ENCODE data around the gene LYL1. TPM values are rescaled to one million over a fixed set of nuclear protein-coding genes. Genes with fewer than 3 reads are reported as not detected.

Gene LYL1
- total and polyA plus RNA-seq, 2 experiments from 2014 or later: 0.18 TPM; not detected in 1

DNA sequence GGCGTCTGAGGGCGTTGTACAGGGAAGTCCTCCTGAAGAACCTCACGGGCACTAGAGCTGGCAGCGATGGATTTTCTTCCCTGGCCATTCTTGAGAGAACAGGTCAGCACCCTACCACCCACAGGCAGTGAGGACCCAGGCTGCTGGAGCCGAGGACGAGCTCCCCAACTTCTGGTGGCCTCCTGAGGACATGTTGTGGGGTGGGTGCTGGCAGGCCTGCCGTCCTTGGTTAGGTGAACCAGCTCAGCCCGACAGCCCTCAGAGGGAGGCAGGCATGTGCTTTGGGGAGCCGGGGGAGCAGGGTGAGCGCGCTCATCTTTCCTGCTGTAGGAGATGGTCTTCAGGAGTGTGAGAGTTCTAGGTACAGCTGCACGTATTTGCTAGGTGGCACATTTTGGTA, 15.4 kb downstream of the LYL1 start:
- no peak overlapping the region for H2AFZ ChIP-seq
- H4K20me1 ChIP-seq (ENCODE audit: insufficient read depth): no peaks in the 10 kb centered on the region
- H3K27me3 ChIP-seq (replicated peaks; ENCODE audit: insufficient read depth): no peaks in the 10 kb centered on the region
- peaks cover 15% of the 10 kb centered on the region for H3K36me3 ChIP-seq (ENCODE audit: low read depth)
- peaks cover 23% of the 10 kb centered on the region for H3F3A ChIP-seq (ENCODE audit: insufficient read depth)
- peaks cover 18% of the 10 kb centered on the region for H3K4me1 ChIP-seq (ENCODE audit: insufficient read depth)
- 80 to 88% methylated on average over 12 of the region's 12 CpGs for WGBS, 2 experiments (ENCODE audit: low coverage in 1 of 2, low lambda C conversion rate in 2 of 2, missing lambda C conversion rate in 2 of 2)
- H3K9me2 ChIP-seq (ENCODE audit: insufficient read depth): no peaks in the 10 kb centered on the region
- no peak overlapping the region for H3K9ac ChIP-seq
- peaks cover 50% of the 10 kb centered on the region for H3K79me2 ChIP-seq (ENCODE audit: insufficient read depth)
- in situ Hi-C loops (cut with MboI): no loop called here
- no peak overlapping the region for H3K4me2 ChIP-seq (ENCODE audit: unreplicated experiment)
- no peak for DNase-seq
- TF ChIP-seq EZH2phosphoT487 (IDR thresholded peaks at IDR 0.05; ENCODE audit: insufficient read depth, low read depth): no peak
- no peak for TF ChIP-seq EZH2 (IDR thresholded peaks at IDR 0.05; ENCODE audit: insufficient read depth, poor library complexity, severe bottlenecking)
- no peak overlapping the region for H3K4me3 ChIP-seq
- no peak overlapping the region for H3K27ac ChIP-seq
- no peaks in the 10 kb centered on the region for H3K9me3 ChIP-seq (ENCODE audit: low read depth)

DNA sequence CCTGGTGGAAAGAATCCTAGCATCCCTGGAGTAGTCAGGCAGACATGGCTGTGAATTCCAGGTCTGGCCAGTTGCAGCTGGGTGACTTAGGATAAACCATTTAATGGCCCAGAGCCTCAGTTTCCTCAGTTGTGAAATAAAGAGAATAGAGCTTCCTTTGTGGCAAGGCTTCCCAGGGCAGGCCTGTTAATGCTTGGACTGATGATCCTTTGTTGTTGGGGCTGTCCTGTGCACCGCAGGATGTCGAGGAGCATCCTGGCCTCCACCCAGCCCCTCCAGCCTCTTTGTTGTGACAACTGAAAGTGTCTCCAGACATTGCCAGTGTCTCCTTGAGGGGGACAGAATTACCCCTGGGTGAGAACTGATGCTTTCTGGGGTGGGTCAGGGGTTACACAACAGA, 16.3 kb downstream of the LYL1 start:
- 75 to 86% methylated on average over 2 of the region's 2 CpGs for WGBS, 2 experiments (ENCODE audit: low coverage in 1 of 2, low lambda C conversion rate in 2 of 2, missing lambda C conversion rate in 2 of 2)
- TF ChIP-seq EZH2phosphoT487 (IDR thresholded peaks at IDR 0.05; ENCODE audit: insufficient read depth, low read depth) (no peak), EZH2 (IDR thresholded peaks at IDR 0.05; ENCODE audit: insufficient read depth, poor library complexity, severe bottlenecking) (no peak)
- peaks cover 22% of the 10 kb centered on the region for H3K36me3 ChIP-seq (ENCODE audit: low read depth)
- H2AFZ ChIP-seq: no peak overlapping the region
- peaks cover 9% of the 10 kb centered on the region for H3K4me1 ChIP-seq (ENCODE audit: insufficient read depth)
- no peaks in the 10 kb centered on the region for H3K9me3 ChIP-seq (ENCODE audit: low read depth)
- no peak for DNase-seq
- no peak overlapping the region for H3K27ac ChIP-seq
- H3K9ac ChIP-seq: 0 out of 2 replicates have a peak overlapping the region, but pooled peaks have one; percentile 3
- in situ Hi-C loops (cut with MboI): no loop called here
- H4K20me1 ChIP-seq (ENCODE audit: insufficient read depth): no peaks in the 10 kb centered on the region
- no peak overlapping the region for H3K4me3 ChIP-seq
- peaks cover 15% of the 10 kb centered on the region; the same call in 1 of the 2 replicates for H3F3A ChIP-seq (ENCODE audit: insufficient read depth)
- peaks cover 55% of the 10 kb centered on the region for H3K79me2 ChIP-seq (ENCODE audit: insufficient read depth)
- no peak overlapping the region for H3K4me2 ChIP-seq (ENCODE audit: unreplicated experiment)
- no peaks in the 10 kb centered on the region for H3K9me2 ChIP-seq (ENCODE audit: insufficient read depth)
- H3K27me3 ChIP-seq (replicated peaks; ENCODE audit: insufficient read depth): no peaks in the 10 kb centered on the region

DNA sequence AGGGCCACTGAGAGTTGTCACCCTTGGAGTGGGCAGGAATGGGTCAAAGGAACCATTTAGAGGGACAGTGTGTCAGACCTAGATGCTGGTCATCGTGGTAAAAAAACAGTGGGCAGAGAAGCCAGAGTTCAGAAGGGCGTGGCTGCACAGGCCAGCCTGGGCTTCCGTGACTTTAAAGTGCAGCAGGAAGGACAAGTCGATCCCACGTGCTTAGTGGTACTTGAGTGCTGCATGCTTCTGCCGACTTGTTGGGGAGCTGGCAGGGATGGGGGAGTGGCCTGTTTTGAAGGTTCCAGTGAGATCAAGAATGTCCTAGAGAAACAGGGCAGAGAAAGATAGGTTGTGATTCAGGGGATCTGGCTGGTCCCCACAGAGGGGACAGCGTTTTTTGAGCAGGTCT, 17.0 kb downstream of the LYL1 start:
- Histone ChIP-seq H3K9me2 (ENCODE audit: insufficient read depth) (no peaks in the 10 kb centered on the region), H2AFZ (no peak overlapping the region), H4K20me1 (ENCODE audit: insufficient read depth) (no peaks in the 10 kb centered on the region), H3F3A (ENCODE audit: insufficient read depth) (peaks cover 15% of the 10 kb centered on the region; the same call in 1 of the 2 replicates), H3K9ac (no peak overlapping the region), H3K9me3 (ENCODE audit: low read depth) (no peaks in the 10 kb centered on the region), H3K27ac (no peak overlapping the region), H3K27me3 (replicated peaks; ENCODE audit: insufficient read depth) (no peaks in the 10 kb centered on the region), H3K4me3 (no peak overlapping the region), H3K79me2 (ENCODE audit: insufficient read depth) (peaks cover 61% of the 10 kb centered on the region), H3K4me1 (ENCODE audit: insufficient read depth) (peaks cover 2% of the 10 kb centered on the region), H3K4me2 (ENCODE audit: unreplicated experiment) (no peak overlapping the region), H3K36me3 (ENCODE audit: low read depth) (peaks cover 22% of the 10 kb centered on the region)
- WGBS, 2 experiments (ENCODE audit: low coverage in 1 of 2, low lambda C conversion rate in 2 of 2, missing lambda C conversion rate in 2 of 2): 29 to 32% methylated on average over 7 of the region's 7 CpGs
- in situ Hi-C loops (cut with MboI): no loop called here
- DNase-seq: no peak
- TF ChIP-seq EZH2phosphoT487 (IDR thresholded peaks at IDR 0.05; ENCODE audit: insufficient read depth, low read depth): no peak

DNA sequence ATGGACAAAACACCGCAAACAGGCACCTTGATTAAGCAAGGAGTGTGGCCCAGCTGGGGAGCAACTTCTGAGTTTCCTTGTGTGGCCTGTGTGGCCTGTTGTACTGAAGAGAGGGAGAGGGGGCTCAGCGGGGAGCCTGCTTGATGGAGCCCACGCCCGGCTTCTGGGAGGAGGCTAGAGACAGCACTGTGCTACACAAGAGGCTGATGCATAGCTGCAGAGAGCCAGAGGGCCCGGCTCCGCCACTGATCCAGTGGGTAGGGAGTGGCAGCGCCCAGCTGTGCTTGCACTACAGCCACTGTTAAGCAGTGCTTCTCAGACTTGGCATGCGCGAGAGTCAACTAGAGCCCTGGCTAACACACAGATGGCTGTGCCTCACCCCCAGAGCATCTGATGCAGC, 19.0 kb downstream of the LYL1 start:
- Histone ChIP-seq H3K27ac (no peak overlapping the region), H3K79me2 (ENCODE audit: insufficient read depth) (peaks cover 75% of the 10 kb centered on the region), H3K4me3 (no peak overlapping the region), H3K36me3 (ENCODE audit: low read depth) (peaks cover 30% of the 10 kb centered on the region), H3K27me3 (replicated peaks; ENCODE audit: insufficient read depth) (no peaks in the 10 kb centered on the region), H3F3A (ENCODE audit: insufficient read depth) (peaks cover 15% of the 10 kb centered on the region; the same call in 1 of the 2 replicates), H3K9me3 (ENCODE audit: low read depth) (no peaks in the 10 kb centered on the region), H4K20me1 (ENCODE audit: insufficient read depth) (no peaks in the 10 kb centered on the region), H3K9ac (no peak overlapping the region), H3K4me1 (ENCODE audit: insufficient read depth) (peaks cover 12% of the 10 kb centered on the region), H2AFZ (no peak overlapping the region), H3K4me2 (ENCODE audit: unreplicated experiment) (no peak overlapping the region), H3K9me2 (ENCODE audit: insufficient read depth) (no peaks in the 10 kb centered on the region)
- in situ Hi-C loops (cut with MboI): no loop called here
- WGBS, 2 experiments (ENCODE audit: low coverage in 1 of 2, low lambda C conversion rate in 2 of 2, missing lambda C conversion rate in 2 of 2): 70 to 76% methylated on average over 8 to 9 of the region's 9 CpGs
- TF ChIP-seq EZH2 (IDR thresholded peaks at IDR 0.05; ENCODE audit: insufficient read depth, poor library complexity, severe bottlenecking) (no peak), EZH2phosphoT487 (IDR thresholded peaks at IDR 0.05; ENCODE audit: insufficient read depth, low read depth) (no peak)
- DNase-seq: no peak

DNA sequence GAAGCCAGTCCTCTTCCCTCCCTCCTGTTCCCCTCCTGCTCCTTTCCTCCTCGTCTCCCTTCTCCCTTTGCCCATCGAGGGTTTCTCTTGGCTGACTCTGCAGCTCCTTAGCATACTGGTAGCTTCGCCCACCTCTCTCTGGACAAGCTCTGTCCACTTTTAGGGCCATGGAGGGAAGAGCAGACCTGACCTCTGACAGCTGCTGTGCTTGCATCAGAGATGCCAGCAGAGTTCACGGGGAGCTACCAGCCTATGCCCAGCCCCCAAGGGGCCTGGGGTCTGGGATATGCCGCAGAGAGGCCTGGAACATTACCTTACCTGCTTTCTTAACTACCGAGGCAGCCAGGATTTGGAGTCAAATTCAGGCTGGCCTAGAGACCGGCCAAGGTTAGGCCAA, 19.7 kb downstream of the LYL1 start:
- peaks cover 33% of the 10 kb centered on the region for H3K36me3 ChIP-seq (ENCODE audit: low read depth)
- no peak overlapping the region for H3K27ac ChIP-seq
- no peaks in the 10 kb centered on the region for H4K20me1 ChIP-seq (ENCODE audit: insufficient read depth)
- H3K9me2 ChIP-seq (ENCODE audit: insufficient read depth): no peaks in the 10 kb centered on the region
- H3K9ac ChIP-seq: no peak overlapping the region
- no peak overlapping the region for H3K4me3 ChIP-seq
- H3F3A ChIP-seq (ENCODE audit: insufficient read depth): peaks cover 13% of the 10 kb centered on the region; the same call in 1 of the 2 replicates
- peaks cover 12% of the 10 kb centered on the region for H3K4me1 ChIP-seq (ENCODE audit: insufficient read depth)
- H3K4me2 ChIP-seq (ENCODE audit: unreplicated experiment): no peak overlapping the region
- TF ChIP-seq EZH2 (IDR thresholded peaks at IDR 0.05; ENCODE audit: insufficient read depth, poor library complexity, severe bottlenecking) (no peak), EZH2phosphoT487 (IDR thresholded peaks at IDR 0.05; ENCODE audit: insufficient read depth, low read depth) (no peak)
- in situ Hi-C loops (cut with MboI): no loop called here
- no peaks in the 10 kb centered on the region for H3K27me3 ChIP-seq (replicated peaks; ENCODE audit: insufficient read depth)
- no peak overlapping the region for H2AFZ ChIP-seq
- no peak for DNase-seq
- WGBS, 2 experiments (ENCODE audit: low coverage in 1 of 2, low lambda C conversion rate in 2 of 2, missing lambda C conversion rate in 2 of 2): 72% methylated on average over 7 of the region's 7 CpGs
- H3K79me2 ChIP-seq (ENCODE audit: insufficient read depth): peaks cover 75% of the 10 kb centered on the region
- no peaks in the 10 kb centered on the region for H3K9me3 ChIP-seq (ENCODE audit: low read depth)

All from GM23248 (cell line).